Astrocyte (in vitro differentiated cells and primary cell): Measurements from ENCODE around the gene FBN3.

Source experiments
- CTCF ChIP-seq: IDR thresholded peaks from 2 replicates; pipeline ENCODE4 v1.5.1; 2011; ENCODE audit warnings: low read depth, mild to moderate bottlenecking, inconsistent platforms, low read length, moderate library complexity; ENCODE audit not compliant: insufficient read depth
- EZH2 ChIP-seq: IDR thresholded peaks from 2 replicates; pipeline ENCODE4 v1.6.1; 2012; ENCODE audit warnings: mild to moderate bottlenecking, low read length, inconsistent platforms; ENCODE audit not compliant: insufficient read depth

GRCh38 chr19:8094336-8094735 lies 55.1 kb downstream of the FBN3 start:
- TF ChIP-seq CTCF (no peak), EZH2 (no peak)
